Measurements from ENCODE around the gene RPP14. TPM values are rescaled to one million over a fixed set of nuclear protein-coding genes. Genes with fewer than 3 reads are reported as not detected.

RPP14 gene
- total RNA-seq, 2 experiments from 2014 or later: 17.7 to 19.7 TPM

DNA sequence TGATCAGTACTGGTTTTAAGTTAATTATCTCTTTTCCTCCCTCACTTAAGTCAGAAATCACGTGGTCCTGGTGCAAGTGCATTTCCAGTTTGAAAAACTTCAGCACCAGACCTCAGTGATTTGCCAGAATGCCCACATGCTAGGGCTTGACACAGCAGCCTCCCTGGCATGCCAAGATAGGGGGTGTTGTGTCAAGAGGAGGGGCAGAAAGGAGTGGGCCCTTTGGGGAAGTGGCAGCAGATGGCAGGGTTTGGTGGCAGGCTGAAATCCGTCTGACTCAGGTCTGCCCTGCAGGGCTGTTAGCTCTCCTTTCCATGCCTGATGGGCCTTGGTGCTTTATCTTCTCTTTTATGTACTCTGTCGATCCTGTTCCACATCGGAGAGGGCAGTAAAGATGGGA, 50.0 kb downstream of the RPP14 start:
- Mint-ChIP-seq H3K4me1 (ENCODE audit: low read depth) (peaks cover 29% of the 10 kb centered on the region), H3K27ac (no peak overlapping the region), H3K9me3 (no peaks in the 10 kb centered on the region), H3K4me3 (no peak overlapping the region), H3K36me3 (ENCODE audit: low read depth) (peaks cover 7% of the 10 kb centered on the region), H3K27me3 (no peaks in the 10 kb centered on the region)
- ATAC-seq (ENCODE audit: poor library complexity) (no peak), DNase-seq (peak in 3 of 14 experiments; percentile 8 to 48 (median 35))
- intact Hi-C loops (cut with DNase I, micrococcal nuclease): no loop called here
- Histone ChIP-seq H3K27me3 (ENCODE audit: control insufficient read depth in 1 of 2, insufficient read depth in 2 of 2, low read length in 2 of 2) (no peaks in the 10 kb centered on the region), H3K36me3 (ENCODE audit: insufficient read depth, low read length) (no peaks in the 10 kb centered on the region), H3K9me3 (ENCODE audit: control insufficient read depth in 1 of 2, insufficient read depth in 1 of 2, low read length in 2 of 2) (no peaks in the 10 kb centered on the region), H3K4me3 (ENCODE audit: low read length) (no peak overlapping the region), H3K27ac (ENCODE audit: low read depth in 1 of 2, low read length in 2 of 2) (no peak overlapping the region), H3K4me1 (ENCODE audit: insufficient read depth, low read length) (peaks cover 14% of the 10 kb centered on the region)
- POLR2A ChIA-PET: interaction anchor here (0.6 kb wide), 1 partner anchor 795 kb away, joined by 3 read pairs; no protein-coding TSS in a partner anchor
- CTCF ChIA-PET: no interaction called here
- TF ChIP-seq, protein P1, sequence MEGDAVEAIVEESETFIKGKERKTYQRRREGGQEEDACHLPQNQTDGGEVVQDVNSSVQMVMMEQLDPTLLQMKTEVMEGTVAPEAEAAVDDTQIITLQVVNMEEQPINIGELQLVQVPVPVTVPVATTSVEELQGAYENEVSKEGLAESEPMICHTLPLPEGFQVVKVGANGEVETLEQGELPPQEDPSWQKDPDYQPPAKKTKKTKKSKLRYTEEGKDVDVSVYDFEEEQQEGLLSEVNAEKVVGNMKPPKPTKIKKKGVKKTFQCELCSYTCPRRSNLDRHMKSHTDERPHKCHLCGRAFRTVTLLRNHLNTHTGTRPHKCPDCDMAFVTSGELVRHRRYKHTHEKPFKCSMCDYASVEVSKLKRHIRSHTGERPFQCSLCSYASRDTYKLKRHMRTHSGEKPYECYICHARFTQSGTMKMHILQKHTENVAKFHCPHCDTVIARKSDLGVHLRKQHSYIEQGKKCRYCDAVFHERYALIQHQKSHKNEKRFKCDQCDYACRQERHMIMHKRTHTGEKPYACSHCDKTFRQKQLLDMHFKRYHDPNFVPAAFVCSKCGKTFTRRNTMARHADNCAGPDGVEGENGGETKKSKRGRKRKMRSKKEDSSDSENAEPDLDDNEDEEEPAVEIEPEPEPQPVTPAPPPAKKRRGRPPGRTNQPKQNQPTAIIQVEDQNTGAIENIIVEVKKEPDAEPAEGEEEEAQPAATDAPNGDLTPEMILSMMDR (IDR thresholded peaks at IDR 0.05): no peak

DNA sequence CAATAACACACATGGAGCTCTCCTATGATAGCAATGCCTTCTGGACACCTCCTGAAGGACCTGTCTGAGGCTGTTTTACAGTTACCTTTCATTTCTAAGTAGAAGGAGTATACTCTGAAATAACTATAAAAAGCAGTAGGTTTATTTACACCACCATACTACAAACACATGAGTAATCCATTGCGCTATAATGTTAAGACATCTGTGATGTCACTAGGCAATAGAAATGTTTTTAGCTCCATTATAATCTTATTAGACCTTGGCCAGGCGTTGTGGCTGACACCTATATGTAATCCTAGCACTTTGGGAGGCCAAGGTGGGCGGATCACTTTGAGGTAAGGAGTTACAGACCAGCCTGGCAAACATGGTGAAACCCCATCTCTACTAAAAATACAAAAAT, 51.4 kb downstream of the RPP14 start:
- POLR2A ChIA-PET: no interaction called here
- ATAC-seq (ENCODE audit: poor library complexity) (no peak), DNase-seq (no peak)
- TF ChIP-seq, protein P1 (IDR thresholded peaks at IDR 0.05): no peak
- Histone ChIP-seq H3K36me3 (ENCODE audit: insufficient read depth, low read length) (no peaks in the 10 kb centered on the region), H3K27ac (ENCODE audit: low read depth in 1 of 2, low read length in 2 of 2) (no peak overlapping the region), H3K9me3 (ENCODE audit: control insufficient read depth in 1 of 2, insufficient read depth in 1 of 2, low read length in 2 of 2) (no peaks in the 10 kb centered on the region), H3K4me3 (ENCODE audit: low read length) (no peak overlapping the region), H3K4me1 (ENCODE audit: insufficient read depth, low read length) (peaks cover 14% of the 10 kb centered on the region), H3K27me3 (ENCODE audit: control insufficient read depth in 1 of 2, insufficient read depth in 2 of 2, low read length in 2 of 2) (no peaks in the 10 kb centered on the region)
- Mint-ChIP-seq H3K36me3 (ENCODE audit: low read depth) (peaks cover 6% of the 10 kb centered on the region), H3K4me3 (no peak overlapping the region), H3K27ac (no peak overlapping the region), H3K4me1 (ENCODE audit: low read depth) (peaks cover 34% of the 10 kb centered on the region), H3K9me3 (no peaks in the 10 kb centered on the region), H3K27me3 (no peaks in the 10 kb centered on the region)
- CTCF ChIA-PET: no interaction called here
- intact Hi-C loops (cut with DNase I, micrococcal nuclease): no loop called here

DNA sequence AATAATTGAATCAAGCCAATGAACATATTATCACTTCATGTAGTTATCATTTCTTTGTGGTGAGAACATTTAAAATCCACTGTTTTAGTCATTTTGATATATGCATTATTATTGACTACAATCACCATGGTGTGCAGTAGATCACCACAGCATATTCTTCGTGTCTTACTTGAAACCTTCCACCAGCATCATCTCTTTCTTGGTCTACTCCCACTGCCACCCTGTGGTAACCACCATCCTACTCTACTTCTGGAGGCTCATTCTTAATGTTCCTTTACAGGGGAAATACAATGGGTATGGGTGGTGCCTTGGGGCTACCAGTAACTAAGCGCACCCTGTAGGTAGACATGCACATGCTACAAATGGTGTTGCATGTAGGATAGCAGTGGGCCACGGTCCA, 52.0 kb downstream of the RPP14 start:
- ChIA-PET CTCF (no interaction called here), POLR2A (no interaction called here)
- H3K9me3 ChIP-seq (ENCODE audit: control insufficient read depth in 1 of 2, insufficient read depth in 1 of 2, low read length in 2 of 2): no peaks in the 10 kb centered on the region
- H3K27me3 ChIP-seq (ENCODE audit: control insufficient read depth in 1 of 2, insufficient read depth in 2 of 2, low read length in 2 of 2): no peaks in the 10 kb centered on the region
- no peak for ATAC-seq (ENCODE audit: poor library complexity)
- no peak overlapping the region for H3K4me3 Mint-ChIP-seq
- H3K27me3 Mint-ChIP-seq: no peaks in the 10 kb centered on the region
- H3K36me3 Mint-ChIP-seq (ENCODE audit: low read depth): peaks cover 4% of the 10 kb centered on the region
- H3K4me1 Mint-ChIP-seq (ENCODE audit: low read depth): peaks cover 29% of the 10 kb centered on the region
- H3K27ac Mint-ChIP-seq: no peak overlapping the region
- peaks cover 14% of the 10 kb centered on the region for H3K4me1 ChIP-seq (ENCODE audit: insufficient read depth, low read length)
- no peak for DNase-seq
- H3K36me3 ChIP-seq (ENCODE audit: insufficient read depth, low read length): no peaks in the 10 kb centered on the region
- TF ChIP-seq, protein P1 (IDR thresholded peaks at IDR 0.05): no peak
- H3K4me3 ChIP-seq (ENCODE audit: low read length): no peak overlapping the region
- H3K9me3 Mint-ChIP-seq: no peaks in the 10 kb centered on the region
- H3K27ac ChIP-seq (ENCODE audit: low read depth in 1 of 2, low read length in 2 of 2): no peak overlapping the region
- intact Hi-C loops (cut with DNase I, micrococcal nuclease): no loop called here
